ENCODE measurements around the gene RPN1. TPM values are rescaled to one million over a fixed set of nuclear protein-coding genes. Genes with fewer than 3 reads are reported as not detected.
"Not testable (repeated sequence)": the region's sequence is repeated elsewhere in the genome, so short reads cannot be mapped to it uniquely, and the experiment has no call there.

Gene RPN1
- total RNA-seq, 1 donor from 2014 or later, result 213 TPM

GRCh38 chr3:128679338-128679737 is 28.7 kb upstream of the RPN1 start:
- Mint-ChIP-seq H3K4me3 (ENCODE audit: unreplicated experiment) (no peak overlapping the region), H3K36me3 (ENCODE audit: low read depth) (no peaks in the 10 kb centered on the region), H3K27ac (ENCODE audit: unreplicated experiment) (no peak overlapping the region), H3K9me3 (ENCODE audit: low read depth) (no peaks in the 10 kb centered on the region), H3K27me3 (ENCODE audit: low read depth) (no peaks in the 10 kb centered on the region), H3K4me1 (ENCODE audit: low read depth) (peaks cover 9% of the 10 kb centered on the region)
- no peak for TF ChIP-seq CTCF (IDR thresholded peaks at IDR 0.05)
- no peak for DNase-seq (ENCODE audit: low spot score)

GRCh38 chr3:128675802-128676201 is 25.2 kb upstream of the RPN1 start:
- not testable (repeated sequence) for H3K36me3 Mint-ChIP-seq (ENCODE audit: low read depth); H3K9me3 Mint-ChIP-seq (ENCODE audit: low read depth); H3K27me3 Mint-ChIP-seq (ENCODE audit: low read depth); H3K4me1 Mint-ChIP-seq (ENCODE audit: low read depth); H3K4me3 Mint-ChIP-seq (ENCODE audit: unreplicated experiment); H3K27ac Mint-ChIP-seq (ENCODE audit: unreplicated experiment); DNase-seq (ENCODE audit: low spot score)

- TF ChIP-seq CTCF (IDR thresholded peaks at IDR 0.05), result no peak
- DNase-seq (ENCODE audit: low spot score), result no peak
- no peaks in the 10 kb centered on the region for H3K27me3 Mint-ChIP-seq (ENCODE audit: low read depth)
- no peaks in the 10 kb centered on the region for H3K9me3 Mint-ChIP-seq (ENCODE audit: low read depth)
- H3K4me3 Mint-ChIP-seq (ENCODE audit: unreplicated experiment), result no peak overlapping the region
- no peak overlapping the region for H3K27ac Mint-ChIP-seq (ENCODE audit: unreplicated experiment)
- no peaks in the 10 kb centered on the region for H3K4me1 Mint-ChIP-seq (ENCODE audit: low read depth)
- no peaks in the 10 kb centered on the region for H3K36me3 Mint-ChIP-seq (ENCODE audit: low read depth)
These were observed 23.7 kb upstream of the RPN1 start for GRCh38 chr3:128674161-128674784.

- Mint-ChIP-seq H3K27me3 (ENCODE audit: low read depth) (peaks cover 6% of the 10 kb centered on the region), H3K9me3 (ENCODE audit: low read depth) (no peaks in the 10 kb centered on the region), H3K4me1 (ENCODE audit: low read depth) (no peaks in the 10 kb centered on the region), H3K27ac (ENCODE audit: unreplicated experiment) (no peak overlapping the region), H3K36me3 (ENCODE audit: low read depth) (no peaks in the 10 kb centered on the region), H3K4me3 (ENCODE audit: unreplicated experiment) (no peak overlapping the region)
- DNase-seq (ENCODE audit: low spot score), result no peak
- TF ChIP-seq CTCF (IDR thresholded peaks at IDR 0.05), result no peak
These were observed 17.0 kb upstream of the RPN1 start for GRCh38 chr3:128667641-128668040.

- H3K9me3 Mint-ChIP-seq (ENCODE audit: low read depth), result no peaks in the 10 kb centered on the region
These were observed 14.9 kb upstream of the RPN1 start for GRCh38 chr3:128665362-128666021.

More at GRCh38 chr3:128665362-128666021, 14.9 kb upstream of the RPN1 start:
- Mint-ChIP-seq H3K4me1 (ENCODE audit: low read depth) (no peaks in the 10 kb centered on the region), H3K27ac (ENCODE audit: unreplicated experiment) (no peak overlapping the region), H3K4me3 (ENCODE audit: unreplicated experiment) (no peak overlapping the region), H3K27me3 (ENCODE audit: low read depth) (peaks cover 6% of the 10 kb centered on the region), H3K36me3 (ENCODE audit: low read depth) (no peaks in the 10 kb centered on the region)
- DNase-seq (ENCODE audit: low spot score), result peak; percentile 19
- peak; percentile 55 for TF ChIP-seq CTCF (IDR thresholded peaks at IDR 0.05)
